HCT116 (cell line): ENCODE results near the gene CNOT10. TPM values are rescaled to one million over a fixed set of nuclear protein-coding genes. Genes with fewer than 3 reads are reported as not detected.

Experiments used
- ATAC-seq: fragments of 200-7000 bp; cut with Tn5 transposase; 2 replicates; pipeline ENCODE4 v1.9.1; 2020; ENCODE audit warnings: mild to moderate bottlenecking, moderate library complexity
- BruUV-seq: library from RNA; stranded (reverse); fragments of 400-500 nt; replicated peaks from 2 replicates; lab custom pipeline; 2021; lab: Mats Ljungman, UMichigan
- CTCF ChIA-PET: fragments of 300-600 bp; sonication (Branson Sonifier 250); formaldehyde crosslinking; loops from one replicate; lab custom pipeline; 2021; ENCODE audit warnings: antibody characterized with exemption; lab: Charles Lee
- POLR2A ChIA-PET: fragments of 300-600, 350-600 bp; sonication (Branson Sonifier 250); formaldehyde crosslinking; loops from one replicate; lab custom pipeline; 2021; ENCODE audit warnings: antibody characterized with exemption; lab: Charles Lee
- RAD21 ChIA-PET, 2 experiments: fragments of 300-600 bp; sonication (Branson Sonifier 250); formaldehyde crosslinking; loops; one replicate each; lab custom pipeline; 2023; ENCODE audit warnings: low total read pairs in 2 of 2; ENCODE audit not compliant: uncharacterized antibody in 2 of 2, unreplicated experiment in 2 of 2, low non-redundant PET in 1 of 2; lab: Charles Lee
- DNase-seq: peaks from one replicate; pipeline ENCODE4 v3.0.0-alpha.2; 2010; ENCODE audit warnings: low read depth, low spot score
- H2AFZ ChIP-seq: fragments of 200-600 bp; shearing (Covaris generic), sonication (generic); 2 replicates; pipeline ENCODE4 v1.6.1; 2017; ENCODE audit warnings: low read depth, mixed run types, mixed read lengths, antibody characterized with exemption, low read length; ENCODE audit not compliant: poor library complexity, severe bottlenecking
- H3K27ac ChIP-seq: 2 replicates; pipeline ENCODE4 v1.5.1; 2012; ENCODE audit warnings: low read depth, low read length
- H3K27me3 ChIP-seq: fragments of 200-600 bp; sonication (generic); 2 replicates; pipeline ENCODE4 v1.6.1; 2016; ENCODE audit warnings: mixed run types, low read length, mixed read lengths; ENCODE audit not compliant: insufficient read depth
- H3K36me3 ChIP-seq, 2 experiments: fragments of 200-500 bp in 1 of 2; fragments of 200-600 bp in 1 of 2; sonication (Bioruptor generic) in 1 of 2; sonication (generic) in 1 of 2; 2 replicates each; pipeline versions ENCODE4 v1.5.1 to v1.6.1; 2014 to 2016; ENCODE audit warnings: low read length in 2 of 2, inconsistent platforms in 1 of 2, mixed read lengths in 1 of 2, mixed run types in 1 of 2; ENCODE audit not compliant: insufficient read depth in 2 of 2, control insufficient read depth in 1 of 2
- H3K4me1 ChIP-seq, 2 experiments: fragments of 200-600 bp in 1 of 2; sonication (generic) in 1 of 2; 2 replicates each; pipeline versions ENCODE4 v1.5.1 to v1.6.1; 2012 to 2017; ENCODE audit warnings: low read length in 2 of 2, inconsistent platforms in 1 of 2, mild to moderate bottlenecking in 1 of 2, mixed read lengths in 1 of 2, mixed run types in 1 of 2, moderate library complexity in 1 of 2; ENCODE audit not compliant: insufficient read depth in 2 of 2, control insufficient read depth in 1 of 2
- H3K4me2 ChIP-seq: fragments of 200-600 bp; sonication (generic); 2 replicates; pipeline ENCODE4 v1.6.1; 2017; ENCODE audit warnings: mixed run types, low read length, mixed read lengths
- H3K4me3 ChIP-seq, 2 experiments: fragments of 200-600 bp in 1 of 2; sonication (generic) in 1 of 2; replicated peaks in 1 of 2; 2 replicates each; pipeline ENCODE4 v1.5.1; 2011 to 2016; ENCODE audit warnings: low read length in 2 of 2, control low read depth in 1 of 2, low read depth in 1 of 2, mild to moderate bottlenecking in 1 of 2, mixed read lengths in 1 of 2, mixed run types in 1 of 2
- H3K79me2 ChIP-seq: fragments of 200-600 bp; sonication (generic); 2 replicates; pipeline ENCODE4 v1.6.1; 2017; ENCODE audit warnings: mild to moderate bottlenecking, mixed run types, low read length, moderate library complexity, mixed read lengths; ENCODE audit not compliant: insufficient read depth
- H3K9ac ChIP-seq: fragments of 200-600 bp; sonication (generic); 2 replicates; pipeline ENCODE4 v1.6.1; 2016; ENCODE audit warnings: low read length, mixed read lengths
- H3K9me2 ChIP-seq: fragments of 200-600 bp; sonication (generic), shearing (Covaris generic); 2 replicates; pipeline ENCODE4 v1.6.1; 2017; ENCODE audit warnings: mixed run types, mild to moderate bottlenecking, moderate library complexity; ENCODE audit not compliant: insufficient read depth
- H3K9me3 ChIP-seq, 2 experiments: fragments of 200-500 bp in 1 of 2; fragments of 200-600 bp in 1 of 2; sonication (Bioruptor generic) in 1 of 2; sonication (generic) in 1 of 2; 2 replicates each; pipeline ENCODE4 v1.6.1; 2014 to 2017; ENCODE audit warnings: low read length in 2 of 2, mixed read lengths in 2 of 2, inconsistent platforms in 1 of 2, low read depth in 1 of 2, mild to moderate bottlenecking in 1 of 2, mixed run types in 1 of 2, moderate library complexity in 1 of 2; ENCODE audit not compliant: control insufficient read depth in 1 of 2, insufficient read depth in 1 of 2
- H4K20me1 ChIP-seq: fragments of 200-600 bp; sonication (generic), shearing (Covaris generic); 2 replicates; pipeline ENCODE4 v1.6.1; 2017; ENCODE audit warnings: mixed run types, mild to moderate bottlenecking, moderate library complexity; ENCODE audit not compliant: insufficient read depth
- CEBPB ChIP-seq: IDR thresholded peaks from 2 replicates; pipeline ENCODE4 v1.6.1; 2012; ENCODE audit warnings: low read depth
- CTCF ChIP-seq, 3 experiments: fragments of 200-600 bp in 1 of 3; sonication (generic) in 1 of 3; IDR thresholded peaks in 2 of 3; conservative IDR thresholded peaks in 1 of 3; 2 replicates each; pipeline ENCODE4 v1.5.1; 2012 to 2017; ENCODE audit warnings: low read depth in 2 of 3, low read length in 2 of 3, antibody characterized with exemption in 1 of 3, borderline replicate concordance in 1 of 3, control low read depth in 1 of 3, mild to moderate bottlenecking in 1 of 3, mixed read lengths in 1 of 3, mixed run types in 1 of 3, moderate library complexity in 1 of 3; ENCODE audit not compliant: insufficient read depth in 1 of 3
- EGR1 ChIP-seq: IDR thresholded peaks from 2 replicates; pipeline ENCODE4 v1.6.1; 2012; ENCODE audit warnings: low read depth
- ELF1 ChIP-seq: IDR thresholded peaks from 2 replicates; pipeline ENCODE4 v1.6.1; 2012; ENCODE audit warnings: low read depth, borderline replicate concordance
- EZH2 ChIP-seq: fragments of 200-600 bp; sonication (generic); IDR thresholded peaks from 2 replicates; pipeline ENCODE4 v1.6.1; 2017; ENCODE audit warnings: antibody characterized with exemption, mixed run types
- SIN3A ChIP-seq: IDR thresholded peaks from 2 replicates; pipeline ENCODE4 v1.6.1; 2012; ENCODE audit warnings: low read depth
- SRF ChIP-seq: IDR thresholded peaks from 2 replicates; pipeline ENCODE4 v1.6.1; 2012; ENCODE audit warnings: low read depth
- ZFX ChIP-seq: fragments of 450-650 bp; IDR thresholded peaks from 2 replicates; pipeline ENCODE4 v1.6.1; 2017
- intact Hi-C: fragments of 100-400 bp; cut with micrococcal nuclease; formaldehyde crosslinking; loops from 2 replicates; pipeline ENCODE4 v1.10.0; 2022
- total RNA-seq: library from RNA; stranded (reverse); gene quantifications from one replicate; pipeline ENCODE4 v1.2.1, GENCODE V29; 2021; ENCODE audit not compliant: unreplicated experiment
- TF ChIP-seq, protein P1 (sequence below): IDR thresholded peaks from 2 replicates; pipeline ENCODE4 v1.6.1; 2012; ENCODE audit warnings: low read depth

CNOT10 gene
- total RNA-seq, 1 experiment from 2014 or later: 47.4 TPM

GRCh38 chr3:32713181-32713580 lies 28.2 kb downstream of the CNOT10 start:
- no peak overlapping the region for H3K27ac ChIP-seq
- TF ChIP-seq SRF (no peak), EGR1 (no peak), ZFX (no peak), CTCF (IDR thresholded peaks at IDR 0.05 in 2 of 3, conservative IDR thresholded peaks at IDR 0.05 in 1 of 3; ENCODE audit: borderline replicate concordance in 1 of 3, insufficient read depth in 1 of 3, low read depth in 2 of 3, low read length in 2 of 3) (no peak), EZH2 (no peak), SIN3A (no peak), ELF1 (no peak), CEBPB (no peak)
- TF ChIP-seq, protein P1, sequence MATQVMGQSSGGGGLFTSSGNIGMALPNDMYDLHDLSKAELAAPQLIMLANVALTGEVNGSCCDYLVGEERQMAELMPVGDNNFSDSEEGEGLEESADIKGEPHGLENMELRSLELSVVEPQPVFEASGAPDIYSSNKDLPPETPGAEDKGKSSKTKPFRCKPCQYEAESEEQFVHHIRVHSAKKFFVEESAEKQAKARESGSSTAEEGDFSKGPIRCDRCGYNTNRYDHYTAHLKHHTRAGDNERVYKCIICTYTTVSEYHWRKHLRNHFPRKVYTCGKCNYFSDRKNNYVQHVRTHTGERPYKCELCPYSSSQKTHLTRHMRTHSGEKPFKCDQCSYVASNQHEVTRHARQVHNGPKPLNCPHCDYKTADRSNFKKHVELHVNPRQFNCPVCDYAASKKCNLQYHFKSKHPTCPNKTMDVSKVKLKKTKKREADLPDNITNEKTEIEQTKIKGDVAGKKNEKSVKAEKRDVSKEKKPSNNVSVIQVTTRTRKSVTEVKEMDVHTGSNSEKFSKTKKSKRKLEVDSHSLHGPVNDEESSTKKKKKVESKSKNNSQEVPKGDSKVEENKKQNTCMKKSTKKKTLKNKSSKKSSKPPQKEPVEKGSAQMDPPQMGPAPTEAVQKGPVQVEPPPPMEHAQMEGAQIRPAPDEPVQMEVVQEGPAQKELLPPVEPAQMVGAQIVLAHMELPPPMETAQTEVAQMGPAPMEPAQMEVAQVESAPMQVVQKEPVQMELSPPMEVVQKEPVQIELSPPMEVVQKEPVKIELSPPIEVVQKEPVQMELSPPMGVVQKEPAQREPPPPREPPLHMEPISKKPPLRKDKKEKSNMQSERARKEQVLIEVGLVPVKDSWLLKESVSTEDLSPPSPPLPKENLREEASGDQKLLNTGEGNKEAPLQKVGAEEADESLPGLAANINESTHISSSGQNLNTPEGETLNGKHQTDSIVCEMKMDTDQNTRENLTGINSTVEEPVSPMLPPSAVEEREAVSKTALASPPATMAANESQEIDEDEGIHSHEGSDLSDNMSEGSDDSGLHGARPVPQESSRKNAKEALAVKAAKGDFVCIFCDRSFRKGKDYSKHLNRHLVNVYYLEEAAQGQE: no peak
- no peaks in the 10 kb centered on the region for H3K79me2 ChIP-seq
- ChIA-PET RAD21 (no interaction called here), POLR2A (no interaction called here), CTCF (no interaction called here)
- no peak overlapping the region for H3K9ac ChIP-seq
- H2AFZ ChIP-seq: no peak overlapping the region
- H3K27me3 ChIP-seq: no peaks in the 10 kb centered on the region
- no peaks in the 10 kb centered on the region for H3K9me2 ChIP-seq
- no peak for DNase-seq
- ATAC-seq: no peak
- no peaks in the 10 kb centered on the region for H3K4me1 ChIP-seq
- peaks cover 26% of the 10 kb centered on the region in 2 experiments for H3K36me3 ChIP-seq
- H3K4me2 ChIP-seq: no peak overlapping the region
- no peaks in the 10 kb centered on the region for H4K20me1 ChIP-seq
- H3K9me3 ChIP-seq: no peaks in the 10 kb centered on the region
- no TSS peak for BruUV-seq
- intact Hi-C loops: no loop called here
- no peak overlapping the region for H3K4me3 ChIP-seq
